HepG2 (cell line): ENCODE measurements around the gene NFE2L1. TPM values are rescaled to one million over a fixed set of nuclear protein-coding genes. Genes with fewer than 3 reads are reported as not detected.

Experiments used
- ATAC-seq: fragments of 200-7000 bp; cut with Tn5 transposase; 3 replicates; pipeline ENCODE4 v1.9.1; 2020; ENCODE audit warnings: mild to moderate bottlenecking, moderate library complexity
- BruUV-seq: library from RNA; stranded (reverse); fragments of 400-500 nt; replicated peaks from 2 replicates; lab custom pipeline; 2021; lab: Mats Ljungman, UMichigan
- CTCF ChIA-PET: fragments of 300-600 bp; formaldehyde crosslinking; extraction: SDS; loops from one replicate; lab custom pipeline; 2021; ENCODE audit warnings: low total read pairs, inconsistent platforms, low intra/inter-chr PET ratio; lab: Yijun Ruan, JAX
- POLR2A ChIA-PET: fragments of 350-600 bp; sonication (Branson Sonifier 250); formaldehyde crosslinking; loops from one replicate; lab custom pipeline; 2020; ENCODE audit warnings: antibody characterized with exemption, inconsistent platforms; lab: Yijun Ruan, JAX
- DNase-seq: peaks from one replicate; pipeline ENCODE4 v3.0.0-alpha.2; 2015; ENCODE audit warnings: low spot score
- FAIRE-seq: peaks from 3 replicates; lab custom pipeline; 2011; peaks lifted over from hg19 to GRCh38; lab: Jason Lieb, UNC
- H2AFZ ChIP-seq: one replicate; pipeline ENCODE4 v1.6.1; 2011; ENCODE audit warnings: low read length, inconsistent platforms
- H3K27ac ChIP-seq: fragments of 300-600 bp; 3 replicates; pipeline ENCODE4 v1.8.0; 2011; ENCODE audit warnings: mixed run types, mild to moderate bottlenecking, mixed read lengths, low read length, inconsistent platforms; ENCODE audit not compliant: insufficient read depth; ENCODE audit errors: extremely low read length
- H3K27me3 ChIP-seq, 2 experiments: fragments of 200-600 bp in 1 of 2; 2 replicates in 1 of 2; 3 replicates in 1 of 2; pipeline versions ENCODE4 v1.6.0 to v1.8.0; 2011; ENCODE audit warnings: low read length in 2 of 2, mild to moderate bottlenecking in 2 of 2, moderate library complexity in 2 of 2, inconsistent platforms in 1 of 2; ENCODE audit not compliant: insufficient read depth in 2 of 2, control insufficient read depth in 1 of 2
- H3K36me3 ChIP-seq, 2 experiments: fragments of 200-600 bp in 1 of 2; replicated peaks in 1 of 2; 2 replicates in 1 of 2; 3 replicates in 1 of 2; pipeline versions ENCODE4 v1.5.1 to v1.8.0; 2011; ENCODE audit warnings: low read length in 2 of 2, inconsistent platforms in 1 of 2; ENCODE audit not compliant: insufficient read depth in 2 of 2, control insufficient read depth in 1 of 2
- H3K4me1 ChIP-seq: 2 replicates; pipeline ENCODE4 v1.5.1; 2012; ENCODE audit warnings: low read length, inconsistent platforms; ENCODE audit not compliant: insufficient read depth
- H3K4me2 ChIP-seq: 2 replicates; pipeline ENCODE4 v1.6.0; 2011; ENCODE audit warnings: low read depth, low read length, inconsistent platforms
- H3K4me3 ChIP-seq, 3 experiments: fragments of 200-600 bp in 1 of 3; sonication (generic), shearing (Covaris generic) in 1 of 3; replicated peaks in 1 of 3; 2 replicates each; pipeline ENCODE4 v1.5.1; 2011 to 2016; ENCODE audit warnings: low read length in 3 of 3, inconsistent platforms in 2 of 3, low read depth in 2 of 3, mild to moderate bottlenecking in 2 of 3, control low read depth in 1 of 3, mixed read lengths in 1 of 3; ENCODE audit not compliant: insufficient read depth in 1 of 3
- H3K79me2 ChIP-seq: one replicate; pipeline ENCODE4 v1.6.1; 2011; ENCODE audit warnings: low read length, inconsistent platforms; ENCODE audit not compliant: insufficient read depth
- H3K9ac ChIP-seq: 2 replicates; pipeline ENCODE4 v1.6.0; 2011; ENCODE audit warnings: mild to moderate bottlenecking, low read depth, low read length, inconsistent platforms; ENCODE audit not compliant: insufficient read depth
- H3K9me3 ChIP-seq: 2 replicates; pipeline ENCODE4 v1.5.1; 2012; ENCODE audit warnings: mild to moderate bottlenecking, low read length
- H4K20me1 ChIP-seq: 2 replicates; pipeline ENCODE4 v1.6.0; 2011; ENCODE audit warnings: inconsistent platforms, mild to moderate bottlenecking, low read length, moderate library complexity; ENCODE audit not compliant: insufficient read depth
- ATF7-NPFF ChIP-seq: sonication (generic); formaldehyde crosslinking; IDR thresholded peaks from 2 replicates; pipeline ENCODE4 v1.8.1; 2023; ENCODE audit warnings: mild to moderate bottlenecking, low read depth, missing genetic modification reagents, moderate library complexity
- KLF9 ChIP-seq: IDR thresholded peaks from 2 replicates; pipeline ENCODE4 v1.6.1; 2016; ENCODE audit warnings: low read depth
- MAFK ChIP-seq, 2 experiments: IDR thresholded peaks in 1 of 2; conservative IDR thresholded peaks in 1 of 2; 2 replicates each; pipeline ENCODE4 v1.6.1; 2011; ENCODE audit warnings: improper control_type of control experiment in 2 of 2, low read length in 2 of 2
- MZF1 ChIP-seq: sonication (generic); formaldehyde crosslinking; IDR thresholded peaks from 2 replicates; pipeline ENCODE4 v1.8.1; 2023; ENCODE audit warnings: mild to moderate bottlenecking, missing genetic modification reagents, borderline replicate concordance
- NFE2 ChIP-seq: sonication (generic); formaldehyde crosslinking; IDR thresholded peaks from 2 replicates; pipeline ENCODE4 v1.4.0; 2020; ENCODE audit warnings: missing genetic modification reagents
- PTBP1 ChIP-seq: fragments of 200-400 bp; formaldehyde crosslinking; IDR thresholded peaks from 2 replicates; pipeline ENCODE4 v1.6.1; 2018; ENCODE audit warnings: low read length, low read depth; ENCODE audit not compliant: poor library complexity, severe bottlenecking
- SIN3B ChIP-seq: fragments of 150-350 bp; IDR thresholded peaks from 2 replicates; pipeline ENCODE4 v1.6.1; 2014; ENCODE audit warnings: low read length
- TERF1 ChIP-seq: sonication (generic); formaldehyde crosslinking; IDR thresholded peaks from 2 replicates; pipeline ENCODE4 v1.8.0; 2022; ENCODE audit warnings: mild to moderate bottlenecking, missing genetic modification reagents, moderate library complexity
- TMF1 ChIP-seq: sonication (generic); formaldehyde crosslinking; IDR thresholded peaks from 2 replicates; pipeline ENCODE4 v1.8.1; 2022; ENCODE audit warnings: low read depth, missing genetic modification reagents
- ZFP36L1 ChIP-seq: sonication (generic); formaldehyde crosslinking; IDR thresholded peaks from 2 replicates; pipeline ENCODE4 v1.8.0; 2022; ENCODE audit warnings: mild to moderate bottlenecking, missing genetic modification reagents, moderate library complexity
- ZNF460 ChIP-seq: sonication (generic); formaldehyde crosslinking; IDR thresholded peaks from 2 replicates; pipeline ENCODE4 v1.5.1; 2020; ENCODE audit warnings: missing genetic modification reagents, mild to moderate bottlenecking, borderline replicate concordance
- ZNF660 ChIP-seq: sonication (generic); formaldehyde crosslinking; IDR thresholded peaks from 2 replicates; pipeline ENCODE4 v1.5.1; 2020; ENCODE audit warnings: mild to moderate bottlenecking, low read depth, missing genetic modification reagents, borderline replicate concordance
- WGBS: methylation state at CpG from one replicate; pipeline ENCODE4 v1.1.6; 2017; ENCODE audit warnings: low lambda C conversion rate; 5-methylcytosine and 5-hydroxymethylcytosine counted together
- in situ Hi-C: cut with HindIII; loops from 2 replicates; pipeline ENCODE4 v1.10.0; 2017; ENCODE audit warnings: low pct_unique_long_range_greater_than_20kb; ENCODE audit not compliant: extremely low pct_ligation_motif_present
- intact Hi-C: fragments of 100-400 bp; cut with micrococcal nuclease; formaldehyde crosslinking; loops from one replicate; pipeline ENCODE4 v1.10.0; 2022; ENCODE audit not compliant: unreplicated experiment
- polyA plus RNA-seq, 8 experiments: library from polyadenylated mRNA; depleted of rRNA in 3 of 8; stranded (reverse) in 7 of 8; unstranded in 1 of 8; fragments of >200 nt; fragmentation: Illumina TruSeq in 4 of 8; extraction: Trizol in 4 of 8; gene quantifications; 2 replicates each; pipeline versions ENCODE4 v1.2.1 to v1.2.3, GENCODE V29; 2011 to 2016; ENCODE audit warnings: low read depth in 4 of 8, missing spikeins in 1 of 8, mixed read lengths in 1 of 8; ENCODE audit not compliant: insufficient read depth in 1 of 8
- total RNA-seq, 5 experiments: library from RNA; depleted of rRNA; stranded (reverse); fragments of >200 nt; fragmentation: Illumina TruSeq; extraction: Trizol; gene quantifications; 2 replicates each; pipeline ENCODE4 v1.2.3, GENCODE V29; 2016; ENCODE audit warnings: low read depth in 1 of 5
- TF ChIP-seq, protein P1 (sequence below): sonication (generic); formaldehyde crosslinking; IDR thresholded peaks from 2 replicates; pipeline ENCODE4 v1.4.0; 2020; ENCODE audit warnings: mild to moderate bottlenecking, missing genetic modification reagents, borderline replicate concordance

Gene NFE2L1
- total and polyA plus RNA-seq, 2 of the 13 experiments (the other 11 are each of a cell fraction or from before 2014, with no cell fraction given), result 67.0 to 234 TPM

DNA sequence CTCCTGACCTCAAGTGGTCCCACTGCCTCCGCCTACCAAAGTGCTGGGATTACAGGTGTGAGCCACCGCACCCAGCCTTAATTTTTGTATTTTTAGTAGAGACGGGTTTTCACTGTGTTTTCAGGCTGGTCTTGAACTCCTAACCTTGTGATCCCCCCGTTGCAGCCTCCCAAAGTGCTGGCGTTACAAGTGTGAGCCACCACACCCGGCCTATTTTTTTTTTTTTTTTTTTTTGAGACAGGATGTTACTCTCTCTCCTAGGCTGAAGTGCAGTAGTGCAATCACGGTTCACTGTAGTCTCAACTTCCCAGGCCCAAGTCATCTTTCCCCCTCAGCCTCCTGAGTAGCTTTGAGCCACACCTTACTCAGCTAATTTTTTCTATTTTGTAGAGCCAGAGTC, 56.3 kb downstream of the NFE2L1 start:
- in situ Hi-C loops (no loop called here), intact Hi-C loops (no loop called here)
- no peaks in the 10 kb centered on the region for H3K9me3 ChIP-seq
- no peak overlapping the region for H3K27ac ChIP-seq
- POLR2A ChIA-PET, result interaction anchor here (0.6 kb wide), 1 partner anchor 869 kb away, joined by 3 read pairs; no protein-coding TSS in a partner anchor
- H2AFZ ChIP-seq, result no peak overlapping the region
- no peak for FAIRE-seq
- CTCF ChIA-PET, result no interaction called here
- no peaks in the 10 kb centered on the region for H4K20me1 ChIP-seq
- 55% methylated on average over 7 of the region's 7 CpGs for WGBS
- TF ChIP-seq MZF1 (no peak), TERF1 (no peak), MAFK (conservative IDR thresholded peaks at IDR 0.05 in 1 of 2, IDR thresholded peaks at IDR 0.05 in 1 of 2; ENCODE audit: low read length in 2 of 2) (peak in 1 of 2 experiments; percentile 20; a peak in 1 of 4 replicates), ZNF460 (peak; percentile 76)
- no TSS peak for BruUV-seq
- peaks cover 26% of the 10 kb centered on the region for H3K4me1 ChIP-seq
- H3K27me3 ChIP-seq, result no peaks in the 10 kb centered on the region; a peak in 2 of 5 replicates
- peaks cover 24% of the 10 kb centered on the region for H3K79me2 ChIP-seq
- no peak overlapping the region for H3K9ac ChIP-seq
- ATAC-seq, result no peak
- no peak for DNase-seq
- H3K4me3 ChIP-seq, result no peak overlapping the region
- no peak overlapping the region for H3K4me2 ChIP-seq
- no peaks in the 10 kb centered on the region for H3K36me3 ChIP-seq

- Histone ChIP-seq H3K27ac (peak overlapping the region; percentile 76), H3K9ac (peak overlapping the region; percentile 76), H3K36me3 (no peaks in the 10 kb centered on the region), H2AFZ (peak overlapping the region; percentile 98), H3K79me2 (peaks cover 24% of the 10 kb centered on the region), H3K4me2 (peak overlapping the region; percentile 92), H3K9me3 (no peaks in the 10 kb centered on the region), H3K4me3 (peak overlapping the region; percentile 79 to 81 (median 80)), H4K20me1 (no peaks in the 10 kb centered on the region), H3K27me3 (no peaks in the 10 kb centered on the region; a peak in 2 of 5 replicates), H3K4me1 (peaks cover 24% of the 10 kb centered on the region)
- DNase-seq, result no peak
- no peak for ATAC-seq
- intact Hi-C loops (no loop called here), in situ Hi-C loops (no loop called here)
- BruUV-seq, result no TSS peak
- no peak for FAIRE-seq
- WGBS, result 19% methylated on average over 13 of the region's 13 CpGs
- CTCF ChIA-PET, result no interaction called here
- POLR2A ChIA-PET, result interaction anchor here (1.5 to 2.9 kb wide), 3 partner anchors 12 to 58 kb away, joined by 4 to 28 read pairs (median 6); partner anchors contain the start of gene NFE2L1
- TF ChIP-seq SIN3B, result no peak
- TF ChIP-seq NFE2 (CRISPR knock-in tag), result no peak
- TF ChIP-seq KLF9 (CRISPR knock-in tag), result no peak
- TF ChIP-seq ZFP36L1 (CRISPR knock-in tag), result no peak
- no peak for TF ChIP-seq ATF7-NPFF (CRISPR knock-in tag)
- TF ChIP-seq TMF1, result no peak
- no peak for TF ChIP-seq PTBP1
- TF ChIP-seq, protein P1, sequence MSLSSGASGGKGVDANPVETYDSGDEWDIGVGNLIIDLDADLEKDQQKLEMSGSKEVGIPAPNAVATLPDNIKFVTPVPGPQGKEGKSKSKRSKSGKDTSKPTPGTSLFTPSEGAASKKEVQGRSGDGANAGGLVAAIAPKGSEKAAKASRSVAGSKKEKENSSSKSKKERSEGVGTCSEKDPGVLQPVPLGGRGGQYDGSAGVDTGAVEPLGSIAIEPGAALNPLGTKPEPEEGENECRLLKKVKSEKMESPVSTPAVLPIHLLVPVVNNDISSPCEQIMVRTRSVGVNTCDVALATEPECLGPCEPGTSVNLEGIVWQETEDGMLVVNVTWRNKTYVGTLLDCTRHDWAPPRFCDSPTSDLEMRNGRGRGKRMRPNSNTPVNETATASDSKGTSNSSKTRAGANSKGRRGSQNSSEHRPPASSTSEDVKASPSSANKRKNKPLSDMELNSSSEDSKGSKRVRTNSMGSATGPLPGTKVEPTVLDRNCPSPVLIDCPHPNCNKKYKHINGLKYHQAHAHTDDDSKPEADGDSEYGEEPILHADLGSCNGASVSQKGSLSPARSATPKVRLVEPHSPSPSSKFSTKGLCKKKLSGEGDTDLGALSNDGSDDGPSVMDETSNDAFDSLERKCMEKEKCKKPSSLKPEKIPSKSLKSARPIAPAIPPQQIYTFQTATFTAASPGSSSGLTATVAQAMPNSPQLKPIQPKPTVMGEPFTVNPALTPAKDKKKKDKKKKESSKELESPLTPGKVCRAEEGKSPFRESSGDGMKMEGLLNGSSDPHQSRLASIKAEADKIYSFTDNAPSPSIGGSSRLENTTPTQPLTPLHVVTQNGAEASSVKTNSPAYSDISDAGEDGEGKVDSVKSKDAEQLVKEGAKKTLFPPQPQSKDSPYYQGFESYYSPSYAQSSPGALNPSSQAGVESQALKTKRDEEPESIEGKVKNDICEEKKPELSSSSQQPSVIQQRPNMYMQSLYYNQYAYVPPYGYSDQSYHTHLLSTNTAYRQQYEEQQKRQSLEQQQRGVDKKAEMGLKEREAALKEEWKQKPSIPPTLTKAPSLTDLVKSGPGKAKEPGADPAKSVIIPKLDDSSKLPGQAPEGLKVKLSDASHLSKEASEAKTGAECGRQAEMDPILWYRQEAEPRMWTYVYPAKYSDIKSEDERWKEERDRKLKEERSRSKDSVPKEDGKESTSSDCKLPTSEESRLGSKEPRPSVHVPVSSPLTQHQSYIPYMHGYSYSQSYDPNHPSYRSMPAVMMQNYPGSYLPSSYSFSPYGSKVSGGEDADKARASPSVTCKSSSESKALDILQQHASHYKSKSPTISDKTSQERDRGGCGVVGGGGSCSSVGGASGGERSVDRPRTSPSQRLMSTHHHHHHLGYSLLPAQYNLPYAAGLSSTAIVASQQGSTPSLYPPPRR (CRISPR knock-in tag), result no peak
- no peak for TF ChIP-seq ZNF660 (CRISPR knock-in tag)
These were observed 58.6 kb downstream of the NFE2L1 start for GRCh38 chr17:48106802-48107136.
